Measurements from ENCODE around the gene HSD17B12.

- TF ChIP-seq SMAD1 (CRISPR knock-in tag; IDR thresholded peaks at IDR 0.05; ENCODE audit: borderline replicate concordance, low read depth) (no peak), FIP1L1 (IDR thresholded peaks at IDR 0.05; ENCODE audit: borderline replicate concordance, insufficient read depth, low read depth, low read length) (no peak), CTCF (CRISPR knock-in tag; IDR thresholded peaks at IDR 0.05) (no peak), ZNF770 (CRISPR knock-in tag; IDR thresholded peaks at IDR 0.05) (no peak), TIGD3 (CRISPR knock-in tag; IDR thresholded peaks at IDR 0.05; ENCODE audit: borderline replicate concordance) (no peak), SNAPC4 (CRISPR knock-in tag; IDR thresholded peaks at IDR 0.05) (no peak), NR2C2 (CRISPR knock-in tag; IDR thresholded peaks at IDR 0.05; ENCODE audit: borderline replicate concordance) (no peak), GABPA (IDR thresholded peaks at IDR 0.05; ENCODE audit: low read depth, low read length) (no peak), GABPA (CRISPR knock-in tag; IDR thresholded peaks at IDR 0.05; ENCODE audit: low read depth) (no peak), IKZF1 (IDR thresholded peaks at IDR 0.05) (no peak), MTF1 (CRISPR knock-in tag; IDR thresholded peaks at IDR 0.05) (no peak)
Observed at GRCh38 chr11:43693069-43693468, 12.5 kb downstream of the HSD17B12 start.
